ENCODE measurements around the gene KCTD2.
A peak's percentile ranks its signal among the peaks of the same experiment; 100 is the strongest.
"Not testable (repeated sequence)": the region's sequence is repeated elsewhere in the genome, so short reads cannot be mapped to it uniquely, and the experiment has no call there.

KCTD2 gene

GRCh38 chr17:75046407-75047289 is at the start of gene KCTD2, which contains the start of gene ATP5PD:
TSS of gene KCTD2 (plus strand) at chr17:75047225. CDS start at chr17:75047251, 26 bp downstream.
TSS of gene ATP5PD (minus strand) at chr17:75046969. CDS start at chr17:75042650, 4,319 bp downstream.
- DNase-seq (ENCODE audit: low spot score) = peak; percentile 98

GRCh38 chr17:74998783-74999182 is 48.2 kb upstream of the KCTD2 start:
- no peak for DNase-seq (ENCODE audit: low spot score)

- DNase-seq (ENCODE audit: low spot score) = no peak
Measured at GRCh38 chr17:74999523-74999922, 47.5 kb upstream of the KCTD2 start.

GRCh38 chr17:75001915-75002843 is 44.8 kb upstream of the KCTD2 start:
- DNase-seq (ENCODE audit: low spot score) = no peak

- no peak for DNase-seq (ENCODE audit: low spot score)
Measured at GRCh38 chr17:75003070-75003956, 43.7 kb upstream of the KCTD2 start.

- no peak for DNase-seq (ENCODE audit: low spot score)
Measured at GRCh38 chr17:75003957-75004355, 43.1 kb upstream of the KCTD2 start.

- DNase-seq (ENCODE audit: low spot score) = no peak
Measured at GRCh38 chr17:75004371-75004770, 42.7 kb upstream of the KCTD2 start.

GRCh38 chr17:75005291-75005690 is 41.7 kb upstream of the KCTD2 start:
- no peak for DNase-seq (ENCODE audit: low spot score)

GRCh38 chr17:75006084-75006483 is 40.9 kb upstream of the KCTD2 start:
- not testable (repeated sequence) for DNase-seq (ENCODE audit: low spot score)

- no peak for DNase-seq (ENCODE audit: low spot score)
Measured at GRCh38 chr17:75006653-75007052, 40.4 kb upstream of the KCTD2 start.

GRCh38 chr17:75008373-75008772 is 38.7 kb upstream of the KCTD2 start:
- no peak for DNase-seq (ENCODE audit: low spot score)

- DNase-seq (ENCODE audit: low spot score) = no peak
Measured at GRCh38 chr17:75009139-75009724, 37.8 kb upstream of the KCTD2 start.

GRCh38 chr17:75010683-75011400 is 36.2 kb upstream of the KCTD2 start:
- DNase-seq (ENCODE audit: low spot score) = peak; percentile 76

GRCh38 chr17:75011401-75012095 is 35.5 kb upstream of the KCTD2 start:
- DNase-seq (ENCODE audit: low spot score) = peak; percentile 82

GRCh38 chr17:75012096-75012345 is 35.0 kb upstream of the KCTD2 start:
- no peak for DNase-seq (ENCODE audit: low spot score)

- peak; percentile 93 for DNase-seq (ENCODE audit: low spot score)
Measured at GRCh38 chr17:75012346-75013091, 34.5 kb upstream of the KCTD2 start, which contains the start of gene MRPL58. TSS of gene MRPL58 (plus strand) at chr17:75012670. CDS start at chr17:75012687, 17 bp downstream.

- no peak for DNase-seq (ENCODE audit: low spot score)
Measured at GRCh38 chr17:75013092-75013559, 33.9 kb upstream of the KCTD2 start.

- DNase-seq (ENCODE audit: low spot score) = no peak
Measured at GRCh38 chr17:75019146-75019545, 27.9 kb upstream of the KCTD2 start.

GRCh38 chr17:75019710-75020109 is 27.3 kb upstream of the KCTD2 start:
- DNase-seq (ENCODE audit: low spot score) = no peak

Measured in left forelimb (tissue), 1 donor.